K562 (cell line): Measurements from ENCODE around the gene MANEAL. TPM values are rescaled to one million over a fixed set of nuclear protein-coding genes. Genes with fewer than 3 reads are reported as not detected.
A peak's percentile ranks its signal among the peaks of the same experiment; 100 is the strongest.

ENCODE experiments used
- BDP1 ChIP-seq: IDR thresholded peaks from 3 replicates; pipeline ENCODE4 v1.6.1; 2011; ENCODE audit not compliant: insufficient read length, insufficient read depth
- CBFB ChIP-seq: sonication (generic); formaldehyde crosslinking; IDR thresholded peaks from 2 replicates; pipeline ENCODE4 v1.4.0; 2020; ENCODE audit warnings: mild to moderate bottlenecking, missing genetic modification reagents
- CHCHD3 ChIP-seq: fragments of 250-450 bp; sonication (Bioruptor Pico); IDR thresholded peaks from 2 replicates; pipeline ENCODE4 v2.1.2; 2022; ENCODE audit warnings: mild to moderate bottlenecking
- MAZ ChIP-seq, 2 experiments: fragments of 450-650 bp in 1 of 2; sonication (generic) in 1 of 2; formaldehyde crosslinking; IDR thresholded peaks in 1 of 2; conservative IDR thresholded peaks in 1 of 2; 2 replicates each; pipeline versions ENCODE4 v1.4.0 to v1.5.0; 2020; ENCODE audit warnings: mild to moderate bottlenecking in 1 of 2, missing genetic modification reagents in 1 of 2
- NELFE ChIP-seq: IDR thresholded peaks from 2 replicates; pipeline ENCODE4 v1.6.1; 2011; ENCODE audit warnings: mild to moderate bottlenecking; ENCODE audit not compliant: insufficient read depth, insufficient read length
- NFATC3 ChIP-seq: fragments of 450-650 bp; IDR thresholded peaks from 2 replicates; pipeline ENCODE4 v1.6.1; 2017; ENCODE audit warnings: mild to moderate bottlenecking
- NFIC ChIP-seq: fragments of 450-650 bp; IDR thresholded peaks from 2 replicates; pipeline ENCODE4 v1.6.1; 2017; ENCODE audit warnings: mild to moderate bottlenecking, inconsistent platforms
- NR2C1 ChIP-seq, 2 experiments: fragments of 450-650 bp; IDR thresholded peaks; 2 replicates each; pipeline ENCODE4 v1.6.1; 2017; ENCODE audit warnings: mild to moderate bottlenecking in 2 of 2, antibody characterized with exemption in 1 of 2, inconsistent platforms in 1 of 2, missing compliant biosample characterization in 1 of 2, missing genetic modification characterization in 1 of 2
- NUFIP1 ChIP-seq: fragments of 450-650 bp; IDR thresholded peaks from 2 replicates; pipeline ENCODE4 v1.6.1; 2018; ENCODE audit not compliant: partially characterized antibody
- SRSF1 ChIP-seq: fragments of 200-400 bp; formaldehyde crosslinking; IDR thresholded peaks from 2 replicates; pipeline ENCODE4 v1.6.1; 2017; ENCODE audit warnings: mild to moderate bottlenecking, low read depth, low read length, moderate library complexity
- TCF7L2 ChIP-seq: fragments of 150-350 bp; IDR thresholded peaks from 2 replicates; pipeline ENCODE4 v1.6.1; 2016; ENCODE audit warnings: low read depth, mild to moderate bottlenecking, low read length, moderate library complexity
- ZKSCAN3 ChIP-seq: fragments of 250-450 bp; sonication (Bioruptor Pico); IDR thresholded peaks from 2 replicates; pipeline ENCODE4 v1.4.0; 2020
- ZNF217 ChIP-seq: sonication (generic); formaldehyde crosslinking; IDR thresholded peaks from 2 replicates; pipeline ENCODE4 v1.8.0; 2022; ENCODE audit warnings: mild to moderate bottlenecking, missing genetic modification reagents
- ZNF224 ChIP-seq: sonication (generic); formaldehyde crosslinking; IDR thresholded peaks from 2 replicates; pipeline ENCODE4 v1.8.0; 2022; ENCODE audit warnings: mild to moderate bottlenecking, missing genetic modification reagents
- ZNF644 ChIP-seq: fragments of 200-800 bp; sonication (Bioruptor generic); IDR thresholded peaks from 2 replicates; pipeline ENCODE4 v1.6.1; 2016; ENCODE audit warnings: low read depth, missing genetic modification characterization, missing compliant biosample characterization
- polyA plus RNA-seq, 8 experiments: library from polyadenylated mRNA; depleted of rRNA in 4 of 8; stranded (reverse) in 5 of 8; unstranded in 3 of 8; fragments of >200 nt; fragmentation: Nextera tagmentation in 2 of 8; fragmentation: Illumina TruSeq in 1 of 8; extraction: Ambion mirVana in 2 of 8; extraction: Trizol in 1 of 8; gene quantifications; 2 replicates each; pipeline versions ENCODE4 v1.2.1 to v1.2.3, GENCODE V29; 2011 to 2014; ENCODE audit warnings: inconsistent platforms in 1 of 8, missing spikeins in 1 of 8
- total RNA-seq, 7 experiments: library from RNA; depleted of rRNA in 6 of 7; stranded (reverse); fragments of >200 nt in 6 of 7; fragmentation: Illumina TruSeq in 2 of 7; extraction: Trizol in 2 of 7; gene quantifications; 2 replicates each; pipeline versions ENCODE4 v1.2.1 to v1.2.3, GENCODE V29; 2011 to 2021; ENCODE audit warnings: low replicate concordance in 1 of 7
- TF ChIP-seq, protein P1 (sequence below): sonication (generic); formaldehyde crosslinking; IDR thresholded peaks from 2 replicates; pipeline ENCODE4 v1.8.1; 2023; ENCODE audit warnings: mild to moderate bottlenecking, missing genetic modification reagents
- TF ChIP-seq, protein P2 (sequence below): fragments of 450-650 bp; IDR thresholded peaks from 2 replicates; pipeline ENCODE4 v1.7.0; 2016; ENCODE audit warnings: borderline replicate concordance
- TF ChIP-seq, protein P3 (sequence below), 2 experiments: fragments of 450-650 bp in 1 of 2; IDR thresholded peaks; 2 replicates each; pipeline ENCODE4 v1.6.1; 2011 to 2017; ENCODE audit warnings: low read depth in 2 of 2, antibody characterized with exemption in 1 of 2, borderline replicate concordance in 1 of 2, low read length in 1 of 2, mild to moderate bottlenecking in 1 of 2, mixed read lengths in 1 of 2; ENCODE audit not compliant: control insufficient read depth in 1 of 2
- TF ChIP-seq, protein P4 (sequence below): sonication (generic); formaldehyde crosslinking; IDR thresholded peaks from 2 replicates; pipeline ENCODE4 v1.8.1; 2022; ENCODE audit warnings: missing genetic modification reagents

The MANEAL gene
- total and polyA plus RNA-seq, 9 of the 15 experiments (the other 6 are each of a cell fraction or from before 2014, with no cell fraction given) = 0.37 to 3.2 (median 1.2) TPM

DNA sequence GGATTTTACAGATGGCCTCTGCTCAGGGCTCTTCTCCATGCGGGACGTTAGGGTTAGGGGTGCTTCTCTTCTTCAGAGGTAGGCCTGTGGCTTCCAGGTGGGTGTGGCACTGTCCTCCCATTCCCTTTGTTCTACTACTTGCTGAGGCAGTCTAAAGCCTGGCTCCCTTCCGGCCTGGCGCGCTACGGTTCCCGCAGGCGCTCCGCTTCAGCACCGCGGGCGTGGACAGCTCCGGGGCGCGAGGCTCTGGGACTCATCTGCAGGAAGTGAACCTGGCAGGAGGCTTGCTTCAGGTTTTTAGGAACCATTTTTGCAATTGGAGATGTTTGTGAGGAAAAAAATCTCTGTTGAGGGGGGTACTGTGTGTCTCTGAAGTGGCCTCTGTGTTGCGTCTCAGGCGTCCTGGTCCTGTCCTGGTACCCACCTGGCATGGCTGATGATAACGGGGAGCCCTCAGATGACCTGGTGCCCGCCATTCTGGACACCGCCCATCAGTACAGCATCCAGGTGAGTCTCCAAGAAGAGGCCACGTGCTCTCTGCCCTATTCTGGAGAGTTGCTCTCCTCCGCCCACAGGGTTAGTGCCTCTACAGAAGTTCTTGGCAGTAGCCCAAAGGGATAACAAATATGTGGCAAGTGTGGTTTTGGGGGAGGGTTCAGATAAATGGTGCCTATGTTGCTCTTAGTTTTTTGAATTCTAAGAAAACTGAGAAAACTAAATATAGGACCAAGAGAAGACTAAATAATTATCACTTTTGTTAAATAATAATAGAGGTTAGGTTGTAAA lies 1.9 kb downstream of the MANEAL start (continued):
- TF ChIP-seq, protein P1, sequence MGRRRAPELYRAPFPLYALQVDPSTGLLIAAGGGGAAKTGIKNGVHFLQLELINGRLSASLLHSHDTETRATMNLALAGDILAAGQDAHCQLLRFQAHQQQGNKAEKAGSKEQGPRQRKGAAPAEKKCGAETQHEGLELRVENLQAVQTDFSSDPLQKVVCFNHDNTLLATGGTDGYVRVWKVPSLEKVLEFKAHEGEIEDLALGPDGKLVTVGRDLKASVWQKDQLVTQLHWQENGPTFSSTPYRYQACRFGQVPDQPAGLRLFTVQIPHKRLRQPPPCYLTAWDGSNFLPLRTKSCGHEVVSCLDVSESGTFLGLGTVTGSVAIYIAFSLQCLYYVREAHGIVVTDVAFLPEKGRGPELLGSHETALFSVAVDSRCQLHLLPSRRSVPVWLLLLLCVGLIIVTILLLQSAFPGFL (CRISPR knock-in tag) = no peak
- TF ChIP-seq MAZ (CRISPR knock-in tag; conservative IDR thresholded peaks at IDR 0.05 in 1 of 2, IDR thresholded peaks at IDR 0.05 in 1 of 2) (peak in 1 of 2 experiments; percentile 88; a peak in 2 of 4 replicates), NELFE (no peak), TCF7L2 (no peak), SRSF1 (no peak), ZNF217 (CRISPR knock-in tag) (peak; percentile 75; the same call in 1 of the 2 replicates), ZNF644 (0 out of 2 replicates have a peak, but pooled peaks have one; percentile 50), ZKSCAN3 (CRISPR knock-in tag) (no peak), NFATC3 (no peak), CHCHD3 (CRISPR knock-in tag) (no peak), NFIC (peak; percentile 71), NR2C1 (IDR thresholded peaks at IDR 0.05) (no peak), NR2C1 (tag; IDR thresholded peaks at IDR 0.05) (no peak), BDP1 (no peak), CBFB (no peak), ZNF224 (peak; percentile 87; the same call in 1 of the 2 replicates), NUFIP1 (no peak)
- TF ChIP-seq, protein P2, sequence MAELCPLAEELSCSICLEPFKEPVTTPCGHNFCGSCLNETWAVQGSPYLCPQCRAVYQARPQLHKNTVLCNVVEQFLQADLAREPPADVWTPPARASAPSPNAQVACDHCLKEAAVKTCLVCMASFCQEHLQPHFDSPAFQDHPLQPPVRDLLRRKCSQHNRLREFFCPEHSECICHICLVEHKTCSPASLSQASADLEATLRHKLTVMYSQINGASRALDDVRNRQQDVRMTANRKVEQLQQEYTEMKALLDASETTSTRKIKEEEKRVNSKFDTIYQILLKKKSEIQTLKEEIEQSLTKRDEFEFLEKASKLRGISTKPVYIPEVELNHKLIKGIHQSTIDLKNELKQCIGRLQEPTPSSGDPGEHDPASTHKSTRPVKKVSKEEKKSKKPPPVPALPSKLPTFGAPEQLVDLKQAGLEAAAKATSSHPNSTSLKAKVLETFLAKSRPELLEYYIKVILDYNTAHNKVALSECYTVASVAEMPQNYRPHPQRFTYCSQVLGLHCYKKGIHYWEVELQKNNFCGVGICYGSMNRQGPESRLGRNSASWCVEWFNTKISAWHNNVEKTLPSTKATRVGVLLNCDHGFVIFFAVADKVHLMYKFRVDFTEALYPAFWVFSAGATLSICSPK = no peak
- TF ChIP-seq, protein P3, sequence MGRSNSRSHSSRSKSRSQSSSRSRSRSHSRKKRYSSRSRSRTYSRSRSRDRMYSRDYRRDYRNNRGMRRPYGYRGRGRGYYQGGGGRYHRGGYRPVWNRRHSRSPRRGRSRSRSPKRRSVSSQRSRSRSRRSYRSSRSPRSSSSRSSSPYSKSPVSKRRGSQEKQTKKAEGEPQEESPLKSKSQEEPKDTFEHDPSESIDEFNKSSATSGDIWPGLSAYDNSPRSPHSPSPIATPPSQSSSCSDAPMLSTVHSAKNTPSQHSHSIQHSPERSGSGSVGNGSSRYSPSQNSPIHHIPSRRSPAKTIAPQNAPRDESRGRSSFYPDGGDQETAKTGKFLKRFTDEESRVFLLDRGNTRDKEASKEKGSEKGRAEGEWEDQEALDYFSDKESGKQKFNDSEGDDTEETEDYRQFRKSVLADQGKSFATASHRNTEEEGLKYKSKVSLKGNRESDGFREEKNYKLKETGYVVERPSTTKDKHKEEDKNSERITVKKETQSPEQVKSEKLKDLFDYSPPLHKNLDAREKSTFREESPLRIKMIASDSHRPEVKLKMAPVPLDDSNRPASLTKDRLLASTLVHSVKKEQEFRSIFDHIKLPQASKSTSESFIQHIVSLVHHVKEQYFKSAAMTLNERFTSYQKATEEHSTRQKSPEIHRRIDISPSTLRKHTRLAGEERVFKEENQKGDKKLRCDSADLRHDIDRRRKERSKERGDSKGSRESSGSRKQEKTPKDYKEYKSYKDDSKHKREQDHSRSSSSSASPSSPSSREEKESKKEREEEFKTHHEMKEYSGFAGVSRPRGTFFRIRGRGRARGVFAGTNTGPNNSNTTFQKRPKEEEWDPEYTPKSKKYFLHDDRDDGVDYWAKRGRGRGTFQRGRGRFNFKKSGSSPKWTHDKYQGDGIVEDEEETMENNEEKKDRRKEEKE (IDR thresholded peaks at IDR 0.05; ENCODE audit: borderline replicate concordance in 1 of 2, control insufficient read depth in 1 of 2, low read depth in 2 of 2, low read length in 1 of 2) = no peak
- TF ChIP-seq, protein P4, sequence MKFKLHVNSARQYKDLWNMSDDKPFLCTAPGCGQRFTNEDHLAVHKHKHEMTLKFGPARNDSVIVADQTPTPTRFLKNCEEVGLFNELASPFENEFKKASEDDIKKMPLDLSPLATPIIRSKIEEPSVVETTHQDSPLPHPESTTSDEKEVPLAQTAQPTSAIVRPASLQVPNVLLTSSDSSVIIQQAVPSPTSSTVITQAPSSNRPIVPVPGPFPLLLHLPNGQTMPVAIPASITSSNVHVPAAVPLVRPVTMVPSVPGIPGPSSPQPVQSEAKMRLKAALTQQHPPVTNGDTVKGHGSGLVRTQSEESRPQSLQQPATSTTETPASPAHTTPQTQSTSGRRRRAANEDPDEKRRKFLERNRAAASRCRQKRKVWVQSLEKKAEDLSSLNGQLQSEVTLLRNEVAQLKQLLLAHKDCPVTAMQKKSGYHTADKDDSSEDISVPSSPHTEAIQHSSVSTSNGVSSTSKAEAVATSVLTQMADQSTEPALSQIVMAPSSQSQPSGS (CRISPR knock-in tag) = no peak
